Vagina (tissue), 2 donors: Measurements from ENCODE around the gene MNX1.

ENCODE experiments used
- CTCF ChIP-seq, 3 experiments: fragments of 450-650 bp in 2 of 3; fragments of 200-600 bp in 1 of 3; sonication (generic) in 1 of 3; IDR thresholded peaks; one replicate each; pipeline ENCODE4 v1.5.1; 2017 to 2019; ENCODE audit warnings: antibody characterized with exemption in 3 of 3, mild to moderate bottlenecking in 2 of 3, moderate library complexity in 2 of 3
- POLR2A ChIP-seq, 2 donors: fragments of 450-650 bp; IDR thresholded peaks; one replicate each; pipeline ENCODE4 v1.6.1; 2017; ENCODE audit warnings: antibody characterized with exemption in 2 of 2, mild to moderate bottlenecking in 2 of 2, moderate library complexity in 2 of 2
- POLR2AphosphoS5 ChIP-seq, 2 donors: sonication (generic); formaldehyde crosslinking; IDR thresholded peaks; one replicate each; pipeline ENCODE4 v1.9.0; 2017; ENCODE audit warnings: antibody characterized with exemption in 2 of 2, mild to moderate bottlenecking in 2 of 2, low read depth in 1 of 2; ENCODE audit not compliant: insufficient read depth in 1 of 2

- no peak for TF ChIP-seq CTCF (IDR thresholded peaks at IDR 0.05)
- TF ChIP-seq POLR2A (IDR thresholded peaks at IDR 0.05): no peak
- no peak for TF ChIP-seq POLR2AphosphoS5 (IDR thresholded peaks at IDR 0.05; ENCODE audit: insufficient read depth in 1 of 2, low read depth in 1 of 2)
These were observed 4.2 kb downstream of the MNX1 start for GRCh38 chr7:157006205-157006747.
